NCI-H128 (cell line): ENCODE data around the gene CRHR2.

ENCODE experiments used
- DNase-seq: peaks from one replicate; lab custom pipeline; 2025; ENCODE audit not compliant: unreplicated experiment; lab: John Stamatoyannopoulos, UW

The CRHR2 gene

GRCh38 chr7:30633223-30633622 lies 49.0 kb downstream of the CRHR2 start:
- DNase-seq = no peak

- DNase-seq = no peak
Observed at GRCh38 chr7:30630986-30631385, 51.3 kb downstream of the CRHR2 start.

- DNase-seq = no peak
Observed at GRCh38 chr7:30627026-30627425, 55.2 kb downstream of the CRHR2 start.

- no peak for DNase-seq
Observed at GRCh38 chr7:30625283-30625682, 57.0 kb downstream of the CRHR2 start.

- DNase-seq = no peak
Observed at GRCh38 chr7:30618961-30619360, 63.3 kb downstream of the CRHR2 start.

- DNase-seq = no peak
Observed at GRCh38 chr7:30618080-30618676, 64.1 kb downstream of the CRHR2 start.

GRCh38 chr7:30617359-30617758 lies 64.9 kb downstream of the CRHR2 start:
- no peak for DNase-seq

- no peak for DNase-seq
Observed at GRCh38 chr7:30616318-30616717, 65.9 kb downstream of the CRHR2 start.

GRCh38 chr7:30613366-30614325 lies 68.6 kb downstream of the CRHR2 start:
- no peak for DNase-seq

- DNase-seq = no peak
Observed at GRCh38 chr7:30612658-30613265, 69.5 kb downstream of the CRHR2 start.

GRCh38 chr7:30605832-30606231 lies 76.4 kb downstream of the CRHR2 start:
- DNase-seq = no peak

GRCh38 chr7:30604901-30605300 lies 77.4 kb downstream of the CRHR2 start:
- no peak for DNase-seq
